Fibroblast of the aortic adventitia (primary cell): ENCODE data around the gene NUDT8. TPM values are rescaled to one million over a fixed set of nuclear protein-coding genes. Genes with fewer than 3 reads are reported as not detected.

Experiments
- DNase-seq: peaks from one replicate; pipeline ENCODE4 v3.0.0-alpha.2; 2010; ENCODE audit warnings: low read depth
- H3K4me3 ChIP-seq: 2 replicates; pipeline ENCODE4 v1.5.1; 2011; ENCODE audit warnings: low read depth, mild to moderate bottlenecking, control low read depth, low read length, moderate library complexity
- total RNA-seq: library from RNA; depleted of rRNA; stranded (reverse); fragments of >200 nt; gene quantifications from 2 replicates; pipeline ENCODE4 v1.2.3, GENCODE V29; 2012; ENCODE audit warnings: low replicate concordance
- TF ChIP-seq, protein P1 (sequence below): IDR thresholded peaks from 2 replicates; pipeline ENCODE4 v1.5.1; 2011; ENCODE audit warnings: mild to moderate bottlenecking, low read length, control low read depth, inconsistent platforms; ENCODE audit not compliant: insufficient read depth

The NUDT8 gene
- total RNA-seq, 1 donor, result 8.4 TPM

DNA sequence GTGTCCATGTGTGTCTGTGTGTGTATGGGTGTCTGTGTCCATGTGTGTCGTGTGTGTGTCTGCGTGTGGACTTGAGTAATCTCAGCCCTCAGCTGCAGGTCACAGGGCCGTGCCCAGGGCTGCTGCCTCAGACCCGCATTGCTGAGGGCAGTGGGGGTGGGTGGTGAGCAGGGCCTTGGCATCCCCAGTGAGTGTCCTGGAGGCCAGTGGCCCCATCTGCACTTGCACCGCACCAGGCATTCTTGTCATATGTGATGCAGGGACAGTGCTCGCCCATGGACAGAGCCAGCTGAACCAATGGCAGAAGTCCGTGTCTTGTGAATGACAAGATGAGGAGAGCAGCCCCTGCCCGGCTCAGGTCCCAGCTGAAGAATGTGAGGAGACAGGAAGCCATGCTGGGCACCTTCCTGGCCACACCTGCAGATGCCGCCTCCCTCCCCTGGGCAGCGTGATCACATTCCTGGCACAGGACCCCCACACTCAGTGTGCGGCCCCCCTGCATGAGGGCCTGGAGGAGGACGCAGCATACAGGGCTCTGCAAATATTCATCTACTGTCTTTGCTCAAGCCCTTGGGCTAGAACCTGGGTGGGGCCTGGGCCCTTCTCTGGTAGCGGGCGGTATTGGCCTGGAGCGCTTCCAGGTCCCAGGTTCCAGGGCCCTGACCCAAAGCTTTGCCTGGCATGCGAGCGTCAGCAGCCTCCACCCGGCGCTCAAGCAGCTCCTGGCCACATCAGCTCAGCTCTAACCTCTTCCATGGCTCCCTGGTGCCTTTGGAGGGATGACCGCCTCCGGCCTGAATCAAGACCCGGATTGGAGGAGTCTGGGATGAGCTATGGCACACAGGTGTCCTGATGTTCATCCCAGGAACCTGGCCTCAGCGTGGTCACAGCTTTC is 40.8 kb upstream of the NUDT8 start:
- no peak for DNase-seq
- TF ChIP-seq, protein P1, sequence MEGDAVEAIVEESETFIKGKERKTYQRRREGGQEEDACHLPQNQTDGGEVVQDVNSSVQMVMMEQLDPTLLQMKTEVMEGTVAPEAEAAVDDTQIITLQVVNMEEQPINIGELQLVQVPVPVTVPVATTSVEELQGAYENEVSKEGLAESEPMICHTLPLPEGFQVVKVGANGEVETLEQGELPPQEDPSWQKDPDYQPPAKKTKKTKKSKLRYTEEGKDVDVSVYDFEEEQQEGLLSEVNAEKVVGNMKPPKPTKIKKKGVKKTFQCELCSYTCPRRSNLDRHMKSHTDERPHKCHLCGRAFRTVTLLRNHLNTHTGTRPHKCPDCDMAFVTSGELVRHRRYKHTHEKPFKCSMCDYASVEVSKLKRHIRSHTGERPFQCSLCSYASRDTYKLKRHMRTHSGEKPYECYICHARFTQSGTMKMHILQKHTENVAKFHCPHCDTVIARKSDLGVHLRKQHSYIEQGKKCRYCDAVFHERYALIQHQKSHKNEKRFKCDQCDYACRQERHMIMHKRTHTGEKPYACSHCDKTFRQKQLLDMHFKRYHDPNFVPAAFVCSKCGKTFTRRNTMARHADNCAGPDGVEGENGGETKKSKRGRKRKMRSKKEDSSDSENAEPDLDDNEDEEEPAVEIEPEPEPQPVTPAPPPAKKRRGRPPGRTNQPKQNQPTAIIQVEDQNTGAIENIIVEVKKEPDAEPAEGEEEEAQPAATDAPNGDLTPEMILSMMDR, result no peak
- H3K4me3 ChIP-seq, result no peak overlapping the region

DNA sequence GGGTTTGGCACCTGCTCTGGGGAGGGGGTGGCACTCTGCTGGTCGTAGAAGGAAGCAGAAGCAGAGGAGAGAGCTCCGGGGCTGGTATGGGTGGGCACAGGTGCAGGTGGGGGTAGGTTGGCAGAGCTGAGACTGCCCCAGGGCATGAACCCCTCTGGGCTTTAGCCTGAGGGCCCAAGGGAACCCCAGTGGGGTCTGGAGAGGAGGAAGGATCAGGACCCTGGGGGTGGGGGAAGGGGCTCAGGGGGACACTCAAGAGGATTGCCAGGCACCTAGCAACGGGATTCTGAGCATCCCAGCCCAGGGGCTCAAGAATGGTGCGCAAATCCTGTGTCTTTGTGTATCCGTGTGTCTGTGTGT is 38.4 kb upstream of the NUDT8 start:
- no peak for DNase-seq
- TF ChIP-seq, protein P1, result no peak
- H3K4me3 ChIP-seq, result no peak overlapping the region

DNA sequence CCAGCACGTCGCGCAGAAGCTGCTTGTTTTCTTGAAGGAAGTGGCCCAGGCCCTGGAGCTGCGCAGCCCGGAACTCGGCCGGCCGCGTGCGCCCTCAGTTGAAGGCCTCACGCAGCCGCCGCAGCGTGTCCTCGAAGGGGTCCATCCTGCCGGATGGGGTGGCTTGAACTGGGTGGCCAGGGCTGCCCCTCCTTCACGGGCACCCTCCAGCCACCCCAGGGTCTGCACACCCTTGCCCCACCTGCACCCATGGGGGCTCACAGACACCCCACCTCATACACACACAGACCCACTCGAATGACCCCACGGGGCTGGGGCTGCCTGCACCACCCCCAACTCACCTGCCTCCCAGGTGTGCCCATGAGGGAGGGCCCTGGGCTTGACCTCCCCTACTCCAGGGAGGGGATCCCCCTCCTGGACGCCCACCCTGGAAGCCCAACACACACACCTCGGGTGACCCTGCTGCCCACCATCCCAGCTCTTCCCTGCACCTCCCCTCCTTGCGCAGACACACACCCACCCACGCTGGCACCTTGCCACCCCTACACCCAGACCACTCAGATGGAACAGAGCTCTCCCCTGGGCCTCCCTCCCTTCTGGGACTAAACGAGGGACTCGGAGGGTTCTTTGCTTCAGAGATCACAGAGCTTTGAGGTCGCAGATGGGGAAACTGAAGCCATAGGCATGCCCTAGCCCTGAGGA is 37.9 kb upstream of the NUDT8 start:
- no peak for DNase-seq
- no peak overlapping the region for H3K4me3 ChIP-seq
- TF ChIP-seq, protein P1, result no peak

DNA sequence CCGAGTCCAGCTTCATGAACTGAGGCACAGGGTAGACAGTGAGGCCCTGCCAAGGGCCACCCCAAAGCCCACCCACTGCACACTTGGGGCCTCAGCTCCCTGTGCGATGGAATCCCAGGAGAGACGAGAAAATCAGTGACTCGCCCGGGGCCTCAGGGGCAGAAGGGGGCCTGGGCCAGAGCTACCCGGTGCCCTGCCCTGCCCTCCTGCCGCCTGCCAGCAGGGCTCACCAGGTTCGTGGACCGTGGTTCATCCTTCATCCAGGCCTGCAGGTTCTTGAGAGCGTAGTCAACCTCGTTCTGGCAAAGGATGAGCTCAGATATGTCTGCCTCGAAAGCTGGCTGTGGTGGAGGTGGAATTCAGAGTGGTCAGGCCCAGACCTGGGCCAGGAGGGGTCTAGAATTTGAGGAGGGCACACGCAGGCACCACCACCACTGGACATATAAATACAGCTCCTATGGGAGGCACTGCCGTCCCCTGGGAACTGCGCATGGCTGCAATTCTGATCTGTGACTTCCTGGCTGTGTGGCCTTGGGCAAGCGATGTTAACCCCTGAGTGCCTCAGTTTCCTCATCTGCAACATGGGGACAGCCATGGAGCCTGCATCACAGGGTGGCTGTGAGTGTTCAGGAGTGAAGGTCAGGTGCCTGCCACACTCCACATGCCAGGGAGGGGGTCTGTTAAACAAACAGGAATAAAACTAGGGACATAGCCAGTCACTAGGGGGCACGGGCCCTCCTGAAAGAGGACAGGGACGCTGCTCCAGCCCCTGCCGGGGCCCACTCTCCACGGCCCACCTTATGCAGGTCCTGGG is 37.1 kb upstream of the NUDT8 start:
- no peak for DNase-seq
- H3K4me3 ChIP-seq, result no peak overlapping the region
- TF ChIP-seq, protein P1, result no peak

DNA sequence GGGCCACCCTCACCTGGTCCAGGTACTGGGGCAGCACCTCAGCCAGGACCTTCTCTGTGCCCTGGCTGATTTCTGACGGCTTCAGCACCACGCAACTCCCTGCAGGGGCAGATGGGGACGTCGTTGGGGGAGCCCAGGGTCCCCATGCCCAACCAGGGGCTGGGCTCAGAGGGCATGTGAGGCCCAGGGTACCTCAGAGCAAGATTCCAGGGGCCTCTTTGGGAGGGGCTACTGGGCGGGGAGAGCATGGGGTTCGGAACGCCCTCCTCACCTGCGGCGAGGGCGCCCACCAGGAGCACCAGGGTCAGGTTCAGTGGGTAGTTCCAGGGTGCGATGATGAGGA is 36.5 kb upstream of the NUDT8 start:
- TF ChIP-seq, protein P1, result no peak
- DNase-seq, result no peak
- no peak overlapping the region for H3K4me3 ChIP-seq

DNA sequence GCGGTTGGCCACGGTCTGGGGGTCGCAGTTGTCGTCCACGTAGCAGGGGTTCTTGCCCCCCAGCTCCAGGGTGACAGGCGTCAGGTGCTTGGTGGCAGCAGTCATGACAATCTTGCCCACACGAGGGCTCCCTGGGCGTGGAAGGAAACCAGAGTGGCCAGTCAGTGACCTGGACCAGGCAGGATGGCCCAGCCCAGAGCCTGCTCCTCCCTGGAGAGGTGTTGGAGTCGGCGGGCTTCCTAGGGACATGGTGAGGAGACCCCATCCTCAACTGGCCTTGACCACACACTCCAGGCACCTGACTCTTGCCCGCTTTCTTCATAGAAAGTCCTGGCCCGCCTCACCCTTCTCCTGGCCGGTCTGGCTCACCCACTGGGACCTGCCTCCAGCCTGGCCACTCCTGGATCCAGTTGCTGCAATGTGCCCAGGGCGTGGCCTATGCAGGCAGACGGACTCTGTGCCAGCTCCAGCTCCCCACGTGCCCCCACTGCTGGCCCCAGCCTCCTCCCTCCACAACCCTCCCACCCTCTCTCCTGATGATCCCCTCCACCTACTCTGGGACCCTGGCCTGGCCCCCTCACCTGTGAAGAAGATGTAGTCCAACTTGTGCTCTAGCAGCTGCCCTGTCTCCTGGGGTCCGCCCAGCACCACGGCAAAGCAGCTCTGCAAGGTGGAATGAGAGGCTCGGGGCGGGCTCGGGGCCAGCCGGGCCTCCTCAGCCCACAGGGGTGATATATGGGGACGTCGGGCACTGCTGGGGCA is 36.0 kb upstream of the NUDT8 start:
- TF ChIP-seq, protein P1, result no peak

More for the DNA sequence above, 36.0 kb upstream of the NUDT8 start:
- no peak overlapping the region for H3K4me3 ChIP-seq
- DNase-seq, result no peak
